MM.1S (cell line): ENCODE measurements around the gene ASCC3.

Experiments
- EZH2 ChIP-seq: fragments of 300-600 bp; sonication (generic); optimal IDR thresholded peaks from 2 replicates; pipeline ENCODE3; 2017; ENCODE audit warnings: low read depth, mild to moderate bottlenecking, antibody characterized with exemption, low read length, mixed read lengths
- EZH2phosphoT487 ChIP-seq: fragments of 300-600 bp; sonication (generic); IDR thresholded peaks from 2 replicates; pipeline ENCODE4 v1.6.1; 2018; ENCODE audit warnings: antibody characterized with exemption, low read length
- TF ChIP-seq, protein P1 (sequence below): fragments of 300-600 bp; sonication (generic); IDR thresholded peaks from 2 replicates; pipeline ENCODE4 v1.5.1; 2016; ENCODE audit warnings: antibody characterized with exemption, low read length, mixed read lengths

- TF ChIP-seq, protein P1, sequence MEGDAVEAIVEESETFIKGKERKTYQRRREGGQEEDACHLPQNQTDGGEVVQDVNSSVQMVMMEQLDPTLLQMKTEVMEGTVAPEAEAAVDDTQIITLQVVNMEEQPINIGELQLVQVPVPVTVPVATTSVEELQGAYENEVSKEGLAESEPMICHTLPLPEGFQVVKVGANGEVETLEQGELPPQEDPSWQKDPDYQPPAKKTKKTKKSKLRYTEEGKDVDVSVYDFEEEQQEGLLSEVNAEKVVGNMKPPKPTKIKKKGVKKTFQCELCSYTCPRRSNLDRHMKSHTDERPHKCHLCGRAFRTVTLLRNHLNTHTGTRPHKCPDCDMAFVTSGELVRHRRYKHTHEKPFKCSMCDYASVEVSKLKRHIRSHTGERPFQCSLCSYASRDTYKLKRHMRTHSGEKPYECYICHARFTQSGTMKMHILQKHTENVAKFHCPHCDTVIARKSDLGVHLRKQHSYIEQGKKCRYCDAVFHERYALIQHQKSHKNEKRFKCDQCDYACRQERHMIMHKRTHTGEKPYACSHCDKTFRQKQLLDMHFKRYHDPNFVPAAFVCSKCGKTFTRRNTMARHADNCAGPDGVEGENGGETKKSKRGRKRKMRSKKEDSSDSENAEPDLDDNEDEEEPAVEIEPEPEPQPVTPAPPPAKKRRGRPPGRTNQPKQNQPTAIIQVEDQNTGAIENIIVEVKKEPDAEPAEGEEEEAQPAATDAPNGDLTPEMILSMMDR: no peak
- no peak for TF ChIP-seq EZH2phosphoT487
- no peak for TF ChIP-seq EZH2
These were observed 418.2 kb downstream of the ASCC3 start for GRCh38 chr6:100462706-100463629.
